HEK293 (cell line): Measurements from ENCODE around the gene KIF3B.
"Not testable (repeated sequence)": the region's sequence is repeated elsewhere in the genome, so short reads cannot be mapped to it uniquely, and the experiment has no call there.

Experiments
- ZFP37 ChIP-seq: fragments of 450-650 bp; formaldehyde crosslinking; IDR thresholded peaks from 2 replicates; pipeline ENCODE4 v1.5.1; 2016; ENCODE audit warnings: missing biosample characterization, missing genetic modification characterization
- ZNF23 ChIP-seq: fragments of 450-650 bp; formaldehyde crosslinking; IDR thresholded peaks from 2 replicates; pipeline ENCODE4 v1.5.1; 2016; ENCODE audit warnings: missing biosample characterization, missing genetic modification characterization, borderline replicate concordance
- ZNF366 ChIP-seq: fragments of 450-650 bp; formaldehyde crosslinking; conservative IDR thresholded peaks from 2 replicates; pipeline ENCODE4 v1.5.1; 2016; ENCODE audit warnings: missing biosample characterization, missing genetic modification characterization
- ZNF510 ChIP-seq: fragments of 450-650 bp; formaldehyde crosslinking; IDR thresholded peaks from 2 replicates; pipeline ENCODE4 v1.5.1; 2018; ENCODE audit warnings: mild to moderate bottlenecking, missing genetic modification characterization, missing biosample characterization; ENCODE audit not compliant: insufficient replicate concordance
- TF ChIP-seq, protein P1 (sequence below): fragments of 450-650 bp; formaldehyde crosslinking; IDR thresholded peaks from 2 replicates; pipeline ENCODE4 v1.5.1; 2016; ENCODE audit warnings: missing biosample characterization, missing genetic modification characterization
- TF ChIP-seq, protein P2 (sequence below): fragments of 450-650 bp; formaldehyde crosslinking; IDR thresholded peaks from 2 replicates; pipeline ENCODE4 v1.5.1; 2016; ENCODE audit warnings: missing biosample characterization, missing genetic modification characterization
- TF ChIP-seq, protein P3 (sequence below): sonication (generic); formaldehyde crosslinking; IDR thresholded peaks from 2 replicates; pipeline ENCODE4 v1.8.1; 2022; ENCODE audit warnings: mild to moderate bottlenecking, moderate library complexity, missing genetic modification reagents

DNA sequence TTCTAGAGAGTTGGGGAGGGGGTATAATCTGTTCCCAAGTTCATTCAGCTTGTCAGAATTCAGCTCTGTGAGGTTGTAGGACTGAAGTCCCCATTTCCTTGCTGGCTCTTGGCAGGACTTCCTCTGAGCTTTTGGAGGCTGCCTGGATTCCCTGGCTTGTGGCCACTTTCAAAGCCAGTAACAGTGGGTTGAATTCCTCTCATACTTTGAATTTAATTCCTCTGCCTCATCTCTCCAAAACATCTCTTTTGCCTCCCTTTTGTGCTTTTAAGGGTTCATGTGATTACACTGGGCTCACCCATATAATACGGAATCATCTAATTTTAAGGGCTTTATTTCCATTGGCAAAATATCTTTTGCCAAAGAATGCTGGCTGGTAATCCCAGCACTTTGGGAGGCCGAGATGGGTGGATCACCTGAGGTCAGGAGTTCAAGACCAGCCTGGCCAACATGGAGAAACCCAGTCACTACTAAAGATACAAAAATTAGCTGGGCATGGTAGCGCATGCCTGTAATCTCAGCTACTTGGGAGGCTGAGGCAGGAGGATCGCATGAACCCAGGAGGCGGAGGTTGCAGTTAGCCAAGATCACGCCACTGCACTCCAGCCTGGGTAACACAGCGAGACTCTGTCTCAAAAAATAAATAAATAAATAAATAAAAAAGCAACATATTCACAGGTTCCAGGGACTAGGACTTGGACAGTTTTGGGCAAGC lies 78.6 kb downstream of the KIF3B start:
- not testable (repeated sequence) for TF ChIP-seq ZNF23 (tag by site-specific recombination); ZNF366; ZNF510 (tag by site-specific recombination); ZFP37 (tag by site-specific recombination)
- TF ChIP-seq, protein P1, sequence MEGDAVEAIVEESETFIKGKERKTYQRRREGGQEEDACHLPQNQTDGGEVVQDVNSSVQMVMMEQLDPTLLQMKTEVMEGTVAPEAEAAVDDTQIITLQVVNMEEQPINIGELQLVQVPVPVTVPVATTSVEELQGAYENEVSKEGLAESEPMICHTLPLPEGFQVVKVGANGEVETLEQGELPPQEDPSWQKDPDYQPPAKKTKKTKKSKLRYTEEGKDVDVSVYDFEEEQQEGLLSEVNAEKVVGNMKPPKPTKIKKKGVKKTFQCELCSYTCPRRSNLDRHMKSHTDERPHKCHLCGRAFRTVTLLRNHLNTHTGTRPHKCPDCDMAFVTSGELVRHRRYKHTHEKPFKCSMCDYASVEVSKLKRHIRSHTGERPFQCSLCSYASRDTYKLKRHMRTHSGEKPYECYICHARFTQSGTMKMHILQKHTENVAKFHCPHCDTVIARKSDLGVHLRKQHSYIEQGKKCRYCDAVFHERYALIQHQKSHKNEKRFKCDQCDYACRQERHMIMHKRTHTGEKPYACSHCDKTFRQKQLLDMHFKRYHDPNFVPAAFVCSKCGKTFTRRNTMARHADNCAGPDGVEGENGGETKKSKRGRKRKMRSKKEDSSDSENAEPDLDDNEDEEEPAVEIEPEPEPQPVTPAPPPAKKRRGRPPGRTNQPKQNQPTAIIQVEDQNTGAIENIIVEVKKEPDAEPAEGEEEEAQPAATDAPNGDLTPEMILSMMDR, result not testable (repeated sequence)
- TF ChIP-seq, protein P2, sequence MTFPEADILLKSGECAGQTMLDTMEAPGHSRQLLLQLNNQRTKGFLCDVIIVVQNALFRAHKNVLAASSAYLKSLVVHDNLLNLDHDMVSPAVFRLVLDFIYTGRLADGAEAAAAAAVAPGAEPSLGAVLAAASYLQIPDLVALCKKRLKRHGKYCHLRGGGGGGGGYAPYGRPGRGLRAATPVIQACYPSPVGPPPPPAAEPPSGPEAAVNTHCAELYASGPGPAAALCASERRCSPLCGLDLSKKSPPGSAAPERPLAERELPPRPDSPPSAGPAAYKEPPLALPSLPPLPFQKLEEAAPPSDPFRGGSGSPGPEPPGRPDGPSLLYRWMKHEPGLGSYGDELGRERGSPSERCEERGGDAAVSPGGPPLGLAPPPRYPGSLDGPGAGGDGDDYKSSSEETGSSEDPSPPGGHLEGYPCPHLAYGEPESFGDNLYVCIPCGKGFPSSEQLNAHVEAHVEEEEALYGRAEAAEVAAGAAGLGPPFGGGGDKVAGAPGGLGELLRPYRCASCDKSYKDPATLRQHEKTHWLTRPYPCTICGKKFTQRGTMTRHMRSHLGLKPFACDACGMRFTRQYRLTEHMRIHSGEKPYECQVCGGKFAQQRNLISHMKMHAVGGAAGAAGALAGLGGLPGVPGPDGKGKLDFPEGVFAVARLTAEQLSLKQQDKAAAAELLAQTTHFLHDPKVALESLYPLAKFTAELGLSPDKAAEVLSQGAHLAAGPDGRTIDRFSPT (tag by site-specific recombination), result not testable (repeated sequence)
- TF ChIP-seq, protein P3, sequence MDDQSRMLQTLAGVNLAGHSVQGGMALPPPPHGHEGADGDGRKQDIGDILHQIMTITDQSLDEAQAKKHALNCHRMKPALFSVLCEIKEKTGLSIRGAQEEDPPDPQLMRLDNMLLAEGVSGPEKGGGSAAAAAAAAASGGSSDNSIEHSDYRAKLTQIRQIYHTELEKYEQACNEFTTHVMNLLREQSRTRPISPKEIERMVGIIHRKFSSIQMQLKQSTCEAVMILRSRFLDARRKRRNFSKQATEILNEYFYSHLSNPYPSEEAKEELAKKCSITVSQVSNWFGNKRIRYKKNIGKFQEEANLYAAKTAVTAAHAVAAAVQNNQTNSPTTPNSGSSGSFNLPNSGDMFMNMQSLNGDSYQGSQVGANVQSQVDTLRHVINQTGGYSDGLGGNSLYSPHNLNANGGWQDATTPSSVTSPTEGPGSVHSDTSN (CRISPR knock-in tag), result not testable (repeated sequence)
